Endothelial cell of umbilical vein (primary cell): ENCODE data around the gene ATF7IP. TPM values are rescaled to one million over a fixed set of nuclear protein-coding genes. Genes with fewer than 3 reads are reported as not detected.

Experiments used
- BruUV-seq: library from RNA; stranded (reverse); fragments of 400-500 nt; replicated peaks from 2 replicates; lab custom pipeline; 2021; lab: Mats Ljungman, UMichigan
- CTCF ChIA-PET: fragments of 300-600, 350-600 bp; sonication (Branson Sonifier 250); formaldehyde crosslinking; loops from one replicate; lab custom pipeline; 2021; ENCODE audit warnings: antibody characterized with exemption, inconsistent platforms; lab: Charles Lee
- POLR2A ChIA-PET: fragments of 300-600, 350-600 bp; sonication (Branson Sonifier 250); formaldehyde crosslinking; loops from one replicate; lab custom pipeline; 2021; ENCODE audit warnings: antibody characterized with exemption, inconsistent platforms; lab: Charles Lee
- DNase-seq: peaks from one replicate; pipeline ENCODE4 v3.0.0-alpha.2; 2011; ENCODE audit warnings: low read depth, low spot score
- FAIRE-seq: peaks from 2 replicates; lab custom pipeline; 2011; peaks lifted over from hg19 to GRCh38; lab: Jason Lieb, UNC
- H2AFZ ChIP-seq: 2 replicates; pipeline ENCODE4 v1.6.0; 2012; ENCODE audit warnings: low read depth, low read length, control low read depth, inconsistent platforms
- H3K27ac ChIP-seq: 2 replicates; pipeline ENCODE4 v1.5.1; 2011; ENCODE audit warnings: low read depth, mild to moderate bottlenecking, control low read depth, low read length, moderate library complexity; ENCODE audit not compliant: insufficient read depth
- H3K27me3 ChIP-seq, 2 experiments: 2 replicates each; pipeline versions ENCODE4 v1.6.0 to v1.6.1; 2011; ENCODE audit warnings: low read length in 2 of 2, mixed read lengths in 1 of 2; ENCODE audit not compliant: control insufficient read depth in 2 of 2, insufficient read depth in 2 of 2
- H3K36me3 ChIP-seq, 2 experiments: 2 replicates in 1 of 2; 3 replicates in 1 of 2; pipeline ENCODE4 v1.5.1; 2011; ENCODE audit warnings: low read length in 2 of 2, mild to moderate bottlenecking in 1 of 2, moderate library complexity in 1 of 2; ENCODE audit not compliant: control insufficient read depth in 2 of 2, insufficient read depth in 2 of 2; ENCODE audit errors: extremely low read depth in 1 of 2
- H3K4me1 ChIP-seq: 3 replicates; pipeline ENCODE4 v1.5.1; 2011; ENCODE audit warnings: mild to moderate bottlenecking, low read length; ENCODE audit not compliant: control insufficient read depth, insufficient read depth; ENCODE audit errors: extremely low read depth
- H3K4me2 ChIP-seq: 2 replicates; pipeline ENCODE4 v1.6.1; 2011; ENCODE audit warnings: low read length, control low read depth, mixed read lengths; ENCODE audit not compliant: insufficient read depth
- H3K4me3 ChIP-seq, 3 experiments: fragments of 200-600 bp in 1 of 3; sonication (generic), shearing (Covaris generic) in 1 of 3; replicated peaks in 1 of 3; 2 replicates each; pipeline ENCODE4 v1.5.1; 2011 to 2016; ENCODE audit warnings: control low read depth in 3 of 3, low read length in 3 of 3, mild to moderate bottlenecking in 2 of 3, inconsistent platforms in 1 of 3, low read depth in 1 of 3, moderate library complexity in 1 of 3; ENCODE audit not compliant: insufficient read depth in 1 of 3
- H3K79me2 ChIP-seq: 2 replicates; pipeline ENCODE4 v1.6.0; 2012; ENCODE audit warnings: low read length, inconsistent platforms; ENCODE audit not compliant: control insufficient read depth, insufficient read depth
- H3K9ac ChIP-seq: replicated peaks from 2 replicates; pipeline ENCODE3; 2011; ENCODE audit warnings: low read length, control low read depth; ENCODE audit not compliant: insufficient read depth; ENCODE audit errors: extremely low read depth
- H3K9me1 ChIP-seq: replicated peaks from 3 replicates; pipeline ENCODE4 v1.6.0; 2011; ENCODE audit warnings: mild to moderate bottlenecking, low read length; ENCODE audit not compliant: control insufficient read depth, insufficient read depth; ENCODE audit errors: extremely low read depth
- H3K9me3 ChIP-seq: replicated peaks from 2 replicates; pipeline ENCODE4 v1.5.1; 2012; ENCODE audit warnings: low read length, inconsistent platforms; ENCODE audit not compliant: control insufficient read depth, insufficient read depth
- H4K20me1 ChIP-seq: replicated peaks from 2 replicates; pipeline ENCODE3; 2011; ENCODE audit warnings: mild to moderate bottlenecking, low read length; ENCODE audit not compliant: control insufficient read depth, insufficient read depth; ENCODE audit errors: extremely low read depth
- CTCF ChIP-seq, 2 donors: IDR thresholded peaks; 1 replicate in 1 of 2; 2 replicates in 1 of 2; pipeline ENCODE4 v1.5.1; 2011; ENCODE audit warnings: low read length in 2 of 2, mild to moderate bottlenecking in 2 of 2, moderate library complexity in 2 of 2, control low read depth in 1 of 2, inconsistent platforms in 1 of 2, low read depth in 1 of 2; ENCODE audit not compliant: insufficient read depth in 1 of 2; ENCODE audit errors: extremely low read depth in 1 of 2
- EZH2 ChIP-seq: IDR thresholded peaks from 2 replicates; pipeline ENCODE4 v1.6.1; 2012; ENCODE audit warnings: borderline replicate concordance, low read depth, mild to moderate bottlenecking, moderate library complexity, low read length, inconsistent platforms; ENCODE audit not compliant: severe bottlenecking
- FOS ChIP-seq: IDR thresholded peaks from 2 replicates; pipeline ENCODE4 v1.6.1; 2011; ENCODE audit warnings: mild to moderate bottlenecking, low read length, moderate library complexity, borderline replicate concordance; ENCODE audit not compliant: insufficient read depth
- GATA2 ChIP-seq: IDR thresholded peaks from 2 replicates; pipeline ENCODE4 v1.7.0; 2011; ENCODE audit warnings: low read depth, mild to moderate bottlenecking, moderate library complexity, mixed read lengths, low read length; ENCODE audit not compliant: insufficient read length, insufficient read depth
- JUN ChIP-seq: IDR thresholded peaks from 2 replicates; pipeline ENCODE4 v1.6.1; 2011; ENCODE audit warnings: borderline replicate concordance, low read depth; ENCODE audit not compliant: insufficient read length, insufficient read depth
- MAX ChIP-seq: IDR thresholded peaks from 2 replicates; pipeline ENCODE4 v1.6.1; 2011; ENCODE audit not compliant: insufficient read depth, insufficient read length
- POLR2A ChIP-seq: IDR thresholded peaks from 2 replicates; pipeline ENCODE4 v1.6.1; 2012; ENCODE audit warnings: low read depth, mild to moderate bottlenecking, control low read depth, low read length
- dilution Hi-C: fragments of 300-500 bp; cut with MboI; formaldehyde crosslinking; loops from one replicate; pipeline ENCODE4 v1.15.0; 2019; ENCODE audit warnings: low sequenced_read_pairs; ENCODE audit not compliant: extremely low pct_ligation_motif_present
- intact Hi-C: fragments of 100-400 bp; cut with micrococcal nuclease; formaldehyde crosslinking; loops from one replicate; pipeline ENCODE4 v1.10.0; 2022
- polyA plus RNA-seq, 4 experiments: library from polyadenylated mRNA; depleted of rRNA in 3 of 4; stranded (reverse) in 3 of 4; unstranded in 1 of 4; fragments of >200 nt; gene quantifications; 2 replicates each; pipeline versions ENCODE4 v1.2.1 to v1.2.3, GENCODE V29; 2011 to 2012; ENCODE audit warnings: missing spikeins in 1 of 4
- total RNA-seq: library from RNA; stranded (reverse); gene quantifications from 2 replicates; pipeline ENCODE4 v1.2.3, GENCODE V29; 2021

Gene ATF7IP
- total and polyA plus RNA-seq, 2 donors (not counting 3 experiments of a cell fraction or from before 2014, with no cell fraction given) = 14.5 to 73.5 TPM

GRCh38 chr12:14473707-14474287 is 108.3 kb downstream of the ATF7IP start:
- H3K9me1 ChIP-seq = peaks cover 3% of the 10 kb centered on the region
- H3K9me3 ChIP-seq = peaks cover 5% of the 10 kb centered on the region
- no peak overlapping the region for H3K4me2 ChIP-seq
- no peak overlapping the region for H3K4me3 ChIP-seq
- BruUV-seq = no TSS peak
- no peak overlapping the region for H3K27ac ChIP-seq
- FAIRE-seq (no peak), DNase-seq (no peak)
- dilution Hi-C loops = no loop called here
- H3K27me3 ChIP-seq = no peaks in the 10 kb centered on the region
- ChIA-PET CTCF (interaction anchor here (0.6 to 0.7 kb wide), 2 partner anchors 45 to 235 kb away, joined by 3 read pairs; no protein-coding TSS in a partner anchor), POLR2A (no interaction called here)
- H4K20me1 ChIP-seq = no peaks in the 10 kb centered on the region
- H3K9ac ChIP-seq = no peak overlapping the region
- H2AFZ ChIP-seq = no peak overlapping the region
- peaks cover 5% of the 10 kb centered on the region for H3K79me2 ChIP-seq
- intact Hi-C loops = no loop called here
- TF ChIP-seq MAX (no peak), POLR2A (no peak), EZH2 (no peak), JUN (no peak), GATA2 (no peak), FOS (no peak), CTCF (IDR thresholded peaks at IDR 0.05; ENCODE audit: extremely low read depth in 1 of 2, insufficient read depth in 1 of 2, low read depth in 1 of 2, low read length in 2 of 2) (no peak)
- H3K4me1 ChIP-seq = no peaks in the 10 kb centered on the region
- H3K36me3 ChIP-seq = peaks cover 8 to 9% of the 10 kb centered on the region in 2 experiments
